Upper lobe of left lung (tissue), 6 donors: Measurements from ENCODE around the gene HS6ST2. TPM values are rescaled to one million over a fixed set of nuclear protein-coding genes. Genes with fewer than 3 reads are reported as not detected.

Experiments
- ATAC-seq, 2 donors: fragments of 200-7000 bp; cut with Tn5 transposase; one replicate each; pipeline ENCODE4 v1.9.1; 2022; ENCODE audit warnings: mild to moderate bottlenecking in 2 of 2, moderate library complexity in 2 of 2; ENCODE audit not compliant: low FRiP score in 2 of 2
- DNase-seq, 2 donors: peaks; one replicate each; pipeline ENCODE4 v3.0.0-alpha.2; 2019 to 2020
- H3K27ac ChIP-seq, 4 donors: fragments of 200-600 bp; sonication (generic); one replicate each; pipeline ENCODE4 v1.5.1; 2016 to 2019
- H3K27me3 ChIP-seq, 4 donors: fragments of 200-600 bp; sonication (generic); one replicate each; pipeline ENCODE4 v1.5.1; 2017 to 2019
- H3K36me3 ChIP-seq, 4 donors: fragments of 200-600 bp; sonication (generic); one replicate each; pipeline ENCODE4 v1.5.1; 2016 to 2019
- H3K4me1 ChIP-seq, 4 donors: fragments of 200-600 bp; sonication (generic); one replicate each; pipeline ENCODE4 v1.5.1; 2018 to 2019
- H3K4me3 ChIP-seq, 4 donors: fragments of 200-600 bp; sonication (generic); one replicate each; pipeline ENCODE4 v1.5.1; 2017 to 2019; ENCODE audit warnings: mild to moderate bottlenecking in 2 of 4, moderate library complexity in 1 of 4
- H3K9me3 ChIP-seq, 4 donors: fragments of 200-600 bp; sonication (generic); one replicate each; pipeline ENCODE4 v1.5.1; 2018 to 2019
- CTCF ChIP-seq, 6 experiments: fragments of 450-650 bp in 4 of 6; fragments of 200-600 bp in 2 of 6; sonication (generic) in 2 of 6; IDR thresholded peaks; one replicate each; pipeline ENCODE4 v1.5.1; 2016 to 2019; ENCODE audit warnings: antibody characterized with exemption in 6 of 6
- EP300 ChIP-seq, 4 donors: sonication (generic); formaldehyde crosslinking; IDR thresholded peaks; one replicate each; pipeline ENCODE4 v1.5.1; 2017; ENCODE audit warnings: antibody characterized with exemption in 4 of 4, control low read depth in 2 of 4
- POLR2A ChIP-seq, 4 donors: fragments of 450-650 bp; IDR thresholded peaks; one replicate each; pipeline ENCODE4 v1.5.1; 2016 to 2017; ENCODE audit warnings: antibody characterized with exemption in 4 of 4, mild to moderate bottlenecking in 2 of 4
- POLR2AphosphoS5 ChIP-seq, 2 donors: sonication (generic); formaldehyde crosslinking; IDR thresholded peaks; one replicate each; pipeline ENCODE4 v1.5.1; 2017; ENCODE audit warnings: antibody characterized with exemption in 2 of 2
- WGBS, 2 donors: methylation state at CpG; one replicate each; pipeline ENCODE4 v1.1.5; 2017 to 2018; 5-methylcytosine and 5-hydroxymethylcytosine counted together
- total RNA-seq, 6 donors: library from RNA; depleted of rRNA in 4 of 6; stranded (reverse); fragments of >200 nt in 4 of 6; gene quantifications; one replicate each; pipeline versions ENCODE4 v1.1.0 to v1.2.1, GENCODE V29; 2016 to 2021
- donor health status: DM: no; HTN: no; CAD: no; lungs with moderate emphysema.
- donor health status: DM: no; HTN: yes; CAD: no; lungs with severe emphysema.

Gene HS6ST2
- total RNA-seq, 6 donors from 2014 or later: 0.30 to 2.5 (median 1.2) TPM

DNA sequence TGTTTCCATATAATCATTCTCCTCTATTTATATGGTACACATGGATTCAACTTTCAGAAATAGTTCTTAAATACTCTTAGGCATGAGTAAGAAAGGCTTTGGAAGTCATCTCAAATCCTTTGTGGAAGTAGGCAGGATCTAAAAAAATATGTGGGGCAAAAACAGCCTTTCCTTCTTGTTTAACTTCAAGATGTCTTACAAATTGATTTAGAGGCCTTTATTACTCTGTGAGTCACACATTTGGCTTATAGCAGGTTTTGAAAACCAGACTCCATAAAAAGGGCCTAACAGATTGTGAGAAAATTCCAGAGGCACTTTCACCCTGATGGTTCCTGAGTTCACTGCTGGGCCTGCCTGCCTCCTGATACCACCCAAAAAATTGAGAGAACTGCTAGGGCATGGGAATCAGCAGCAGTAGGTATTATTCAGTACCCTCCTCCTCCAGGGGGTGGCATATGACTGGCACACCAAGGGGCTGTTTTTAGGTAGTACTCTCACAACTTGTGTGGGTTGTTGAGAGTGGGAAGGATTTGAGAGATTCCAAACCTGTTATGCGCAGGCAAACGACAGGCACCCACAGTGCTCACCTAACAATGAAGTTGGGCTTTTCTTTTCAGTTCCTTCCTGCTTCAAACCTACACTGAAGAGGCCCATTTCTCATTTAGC is 306.9 kb downstream of the HS6ST2 start:
- 79% methylated on average over 2 of the region's 2 CpGs for WGBS, 2 donors
- DNase-seq (no peak), ATAC-seq (no peak)
- TF ChIP-seq CTCF (IDR thresholded peaks at IDR 0.05) (no peak), EP300 (IDR thresholded peaks at IDR 0.05) (no peak), POLR2AphosphoS5 (IDR thresholded peaks at IDR 0.05) (no peak), POLR2A (IDR thresholded peaks at IDR 0.05) (no peak)
- Histone ChIP-seq H3K27me3 (no peaks in the 10 kb centered on the region), H3K36me3 (no peaks in the 10 kb centered on the region), H3K9me3 (no peaks in the 10 kb centered on the region), H3K4me1 (no peaks in the 10 kb centered on the region), H3K4me3 (no peak overlapping the region), H3K27ac (no peak overlapping the region)

DNA sequence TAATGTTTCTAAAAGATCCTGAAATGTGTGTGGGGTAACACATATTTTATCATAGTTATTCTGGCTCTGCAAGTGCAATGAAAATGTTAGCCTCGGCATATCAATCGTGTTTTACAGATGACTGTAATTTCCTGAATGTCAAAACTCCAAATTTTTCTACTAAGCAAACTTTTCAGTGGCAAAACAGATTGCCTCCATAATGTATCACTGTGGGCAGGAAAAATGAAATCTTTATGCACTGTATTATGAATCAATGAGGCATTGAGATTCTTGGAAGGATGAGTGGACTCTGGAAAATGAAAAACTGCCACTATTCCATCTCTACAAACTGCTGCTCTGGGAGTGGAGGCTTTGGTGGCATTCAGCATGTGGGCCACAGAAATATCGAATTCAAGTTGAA is 309.5 kb downstream of the HS6ST2 start:
- Histone ChIP-seq H3K36me3 (no peaks in the 10 kb centered on the region), H3K4me1 (no peaks in the 10 kb centered on the region), H3K9me3 (no peaks in the 10 kb centered on the region), H3K4me3 (no peak overlapping the region), H3K27me3 (no peaks in the 10 kb centered on the region), H3K27ac (no peak overlapping the region)
- ATAC-seq (no peak), DNase-seq (no peak)
- TF ChIP-seq CTCF (IDR thresholded peaks at IDR 0.05) (no peak), POLR2A (IDR thresholded peaks at IDR 0.05) (no peak)
- WGBS, 2 donors: 72 to 80% methylated on average over 3 of the region's 3 CpGs

GRCh38 chrX:132639446-132639845 is 319.0 kb downstream of the HS6ST2 start:
- TF ChIP-seq POLR2A (IDR thresholded peaks at IDR 0.05): no peak
- no peak for TF ChIP-seq EP300 (IDR thresholded peaks at IDR 0.05)
- no peak for TF ChIP-seq CTCF (IDR thresholded peaks at IDR 0.05)
- no peak for TF ChIP-seq POLR2AphosphoS5 (IDR thresholded peaks at IDR 0.05)
- Histone ChIP-seq H3K27ac (no peak overlapping the region), H3K4me3 (no peak overlapping the region), H3K36me3 (no peaks in the 10 kb centered on the region), H3K27me3 (no peaks in the 10 kb centered on the region), H3K9me3 (no peaks in the 10 kb centered on the region), H3K4me1 (no peaks in the 10 kb centered on the region)
- ATAC-seq (no peak), DNase-seq (no peak)

DNA sequence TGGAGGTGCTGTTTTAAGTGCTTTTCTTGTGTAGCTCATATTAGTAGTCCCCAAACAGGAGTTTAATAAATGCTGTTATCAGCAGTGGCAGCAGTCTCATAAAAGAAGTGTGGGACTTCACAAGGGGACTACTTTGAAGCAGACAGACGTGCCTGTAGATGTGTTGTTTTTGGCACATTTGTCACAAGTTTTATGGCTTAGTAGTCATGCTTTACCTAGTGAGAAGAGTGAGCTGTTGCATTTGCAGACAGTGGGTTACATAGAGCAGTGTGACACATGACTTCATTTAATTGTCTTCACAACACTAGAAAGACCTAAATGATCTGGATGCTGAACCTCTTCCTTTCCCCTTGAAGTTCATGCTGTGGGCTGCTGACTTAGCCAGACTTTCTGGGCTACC is 320.1 kb downstream of the HS6ST2 start:
- Histone ChIP-seq H3K4me3 (no peak overlapping the region), H3K4me1 (no peaks in the 10 kb centered on the region), H3K9me3 (no peaks in the 10 kb centered on the region), H3K27ac (no peak overlapping the region), H3K36me3 (no peaks in the 10 kb centered on the region), H3K27me3 (no peaks in the 10 kb centered on the region)
- TF ChIP-seq CTCF (IDR thresholded peaks at IDR 0.05) (no peak), POLR2AphosphoS5 (IDR thresholded peaks at IDR 0.05) (no peak), EP300 (IDR thresholded peaks at IDR 0.05) (no peak), POLR2A (IDR thresholded peaks at IDR 0.05) (no peak)
- ATAC-seq (no peak), DNase-seq (no peak)
- 68 to 100% methylated on average over 1 of the region's 1 CpG for WGBS, 2 donors

- 56 to 59% methylated on average over 3 of the region's 3 CpGs for WGBS, 2 donors
- Histone ChIP-seq H3K4me1 (no peaks in the 10 kb centered on the region), H3K9me3 (no peaks in the 10 kb centered on the region), H3K27ac (no peak overlapping the region), H3K36me3 (no peaks in the 10 kb centered on the region), H3K4me3 (no peak overlapping the region), H3K27me3 (no peaks in the 10 kb centered on the region)
- DNase-seq (no peak), ATAC-seq (no peak)
- TF ChIP-seq POLR2AphosphoS5 (IDR thresholded peaks at IDR 0.05) (no peak), POLR2A (IDR thresholded peaks at IDR 0.05) (no peak), EP300 (IDR thresholded peaks at IDR 0.05) (no peak), CTCF (IDR thresholded peaks at IDR 0.05) (no peak)
Measured at GRCh38 chrX:132636080-132636479, 322.3 kb downstream of the HS6ST2 start.
